Suprapubic skin (tissue), 3 donors: ENCODE results near the gene PRICKLE2.
A peak's percentile ranks its signal among the peaks of the same experiment; 100 is the strongest.

ENCODE experiments used
- POLR2AphosphoS5 ChIP-seq, 3 donors: sonication (generic); formaldehyde crosslinking; IDR thresholded peaks; one replicate each; pipeline ENCODE4 v1.6.1; 2017; ENCODE audit warnings: antibody characterized with exemption in 3 of 3
- TF ChIP-seq, protein P1 (sequence below), 2 donors: fragments of 200-600 bp in 1 of 2; fragments of 450-650 bp in 1 of 2; sonication (generic) in 1 of 2; IDR thresholded peaks; one replicate each; pipeline ENCODE4 v1.5.1; 2016 to 2019; ENCODE audit warnings: antibody characterized with exemption in 2 of 2, mild to moderate bottlenecking in 1 of 2, moderate library complexity in 1 of 2

DNA sequence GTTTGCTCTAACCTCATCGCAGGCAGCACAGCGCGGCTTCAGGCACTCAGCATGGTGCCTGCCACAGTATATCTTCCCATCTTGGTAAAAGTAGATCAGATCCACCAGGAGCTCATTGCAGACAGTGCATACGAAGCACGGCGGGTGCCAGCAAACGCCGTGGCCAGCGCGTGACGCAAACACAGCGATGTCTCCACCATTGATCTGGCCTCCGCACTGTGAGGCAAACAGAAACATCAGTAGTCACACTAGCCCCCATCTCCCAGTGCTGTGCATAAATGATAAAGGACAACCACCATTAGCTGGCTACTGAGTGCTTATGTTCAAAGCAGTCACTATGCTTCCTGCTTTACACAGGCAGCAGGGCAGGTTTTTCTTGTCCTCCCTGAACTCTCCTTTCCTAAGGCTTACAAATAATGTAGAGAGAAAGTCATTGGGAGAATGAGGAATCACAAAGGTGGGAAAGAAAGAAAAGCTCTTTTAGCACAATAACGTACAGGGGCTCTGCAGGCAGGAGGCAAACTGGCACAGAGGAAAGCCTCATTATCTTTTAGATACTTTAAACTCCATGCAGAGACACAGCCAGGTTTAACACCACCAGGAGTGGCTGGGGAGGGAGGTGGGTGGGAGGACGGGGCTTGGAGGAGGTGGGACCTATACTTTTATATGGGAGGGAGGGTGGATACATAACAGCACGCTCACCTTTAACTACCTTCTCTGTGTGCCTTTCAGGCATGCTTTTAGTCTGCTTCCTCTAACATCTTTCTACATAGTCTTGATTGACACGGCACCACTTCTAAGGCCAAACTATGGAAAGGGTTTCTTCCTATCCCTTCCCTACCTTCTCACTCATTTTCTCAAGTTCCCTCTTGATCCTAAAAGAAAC lies 67.9 kb downstream of the PRICKLE2 start:
- TF ChIP-seq, protein P1, sequence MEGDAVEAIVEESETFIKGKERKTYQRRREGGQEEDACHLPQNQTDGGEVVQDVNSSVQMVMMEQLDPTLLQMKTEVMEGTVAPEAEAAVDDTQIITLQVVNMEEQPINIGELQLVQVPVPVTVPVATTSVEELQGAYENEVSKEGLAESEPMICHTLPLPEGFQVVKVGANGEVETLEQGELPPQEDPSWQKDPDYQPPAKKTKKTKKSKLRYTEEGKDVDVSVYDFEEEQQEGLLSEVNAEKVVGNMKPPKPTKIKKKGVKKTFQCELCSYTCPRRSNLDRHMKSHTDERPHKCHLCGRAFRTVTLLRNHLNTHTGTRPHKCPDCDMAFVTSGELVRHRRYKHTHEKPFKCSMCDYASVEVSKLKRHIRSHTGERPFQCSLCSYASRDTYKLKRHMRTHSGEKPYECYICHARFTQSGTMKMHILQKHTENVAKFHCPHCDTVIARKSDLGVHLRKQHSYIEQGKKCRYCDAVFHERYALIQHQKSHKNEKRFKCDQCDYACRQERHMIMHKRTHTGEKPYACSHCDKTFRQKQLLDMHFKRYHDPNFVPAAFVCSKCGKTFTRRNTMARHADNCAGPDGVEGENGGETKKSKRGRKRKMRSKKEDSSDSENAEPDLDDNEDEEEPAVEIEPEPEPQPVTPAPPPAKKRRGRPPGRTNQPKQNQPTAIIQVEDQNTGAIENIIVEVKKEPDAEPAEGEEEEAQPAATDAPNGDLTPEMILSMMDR (IDR thresholded peaks at IDR 0.05): no peak
- peak in 1 of 3 donors; percentile 12 for TF ChIP-seq POLR2AphosphoS5 (IDR thresholded peaks at IDR 0.05)
